Activated T-cell treated with anti-CD3 and anti-CD28 coated beads, Interleukin-2, amount 50 U/mL, for 48 hours (primary cell): ENCODE data around the gene MRPL41.
A peak's percentile ranks its signal among the peaks of the same experiment; 100 is the strongest.
"Not testable (repeated sequence)": the region's sequence is repeated elsewhere in the genome, so short reads cannot be mapped to it uniquely, and the experiment has no call there.

Experiments
- DNase-seq, 2 experiments: peaks; one replicate each; pipeline ENCODE4 v3.0.0-alpha.2; 2020

MRPL41 gene

GRCh38 chr9:137551264-137552021 lies at the start of gene MRPL41:
Gene MRPL41 (plus strand): TSS chr9:137551879. CDS start chr9:137552082, 203 bp downstream.
- peak; percentile 87 to 90 for DNase-seq

GRCh38 chr9:137502008-137502911 lies 49.4 kb upstream of the MRPL41 start:
- no peak for DNase-seq

- no peak for DNase-seq
These were observed 47.3 kb upstream of the MRPL41 start for GRCh38 chr9:137504432-137504777.

- DNase-seq, result no peak
These were observed 46.1 kb upstream of the MRPL41 start for GRCh38 chr9:137505421-137506140.

- DNase-seq, result no peak
These were observed 45.4 kb upstream of the MRPL41 start for GRCh38 chr9:137506274-137506673.

GRCh38 chr9:137506702-137507171 lies 44.9 kb upstream of the MRPL41 start:
- no peak for DNase-seq

- DNase-seq, result no peak
These were observed 42.5 kb upstream of the MRPL41 start for GRCh38 chr9:137509198-137509597.

GRCh38 chr9:137511126-137511525 lies 40.6 kb upstream of the MRPL41 start:
- DNase-seq, result not testable (repeated sequence)

GRCh38 chr9:137511758-137512463 lies 39.8 kb upstream of the MRPL41 start:
- DNase-seq, result no peak

- DNase-seq, result not testable (repeated sequence)
These were observed 38.5 kb upstream of the MRPL41 start for GRCh38 chr9:137513136-137513535.

- not testable (repeated sequence) for DNase-seq
These were observed 37.7 kb upstream of the MRPL41 start for GRCh38 chr9:137513801-137514570.

GRCh38 chr9:137514691-137515337 lies 36.9 kb upstream of the MRPL41 start:
- no peak for DNase-seq

- DNase-seq, result no peak
These were observed 36.3 kb upstream of the MRPL41 start for GRCh38 chr9:137515338-137515724.

GRCh38 chr9:137516144-137516917 lies 35.3 kb upstream of the MRPL41 start:
- no peak for DNase-seq

- DNase-seq, result not testable (repeated sequence)
These were observed 32.8 kb upstream of the MRPL41 start for GRCh38 chr9:137518661-137519459.

- no peak for DNase-seq
These were observed 32.1 kb upstream of the MRPL41 start for GRCh38 chr9:137519553-137519952.

- DNase-seq, result no peak
These were observed 30.9 kb upstream of the MRPL41 start for GRCh38 chr9:137520614-137521404.

GRCh38 chr9:137521405-137521985 lies 30.2 kb upstream of the MRPL41 start:
- no peak for DNase-seq
